HepG2 (cell line): ENCODE measurements around the gene APOL2. TPM values are rescaled to one million over a fixed set of nuclear protein-coding genes. Genes with fewer than 3 reads are reported as not detected.

ENCODE experiments used
- DPF2 ChIP-seq: sonication (generic); formaldehyde crosslinking; IDR thresholded peaks from 2 replicates; pipeline ENCODE4 v1.4.0; 2020; ENCODE audit warnings: mild to moderate bottlenecking, low read depth, missing genetic modification reagents, borderline replicate concordance
- EHMT2 ChIP-seq: fragments of 200-600 bp; sonication (generic); IDR thresholded peaks from 2 replicates; pipeline ENCODE4 v1.7.0; 2017; ENCODE audit warnings: antibody characterized with exemption, low read depth, low read length, borderline replicate concordance
- HOXA7 ChIP-seq: sonication (generic); formaldehyde crosslinking; IDR thresholded peaks from 2 replicates; pipeline ENCODE4 v1.8.1; 2022; ENCODE audit warnings: mild to moderate bottlenecking, missing genetic modification reagents, moderate library complexity
- JUND ChIP-seq: sonication (generic); formaldehyde crosslinking; IDR thresholded peaks from 2 replicates; pipeline ENCODE4 v1.8.0; 2022; ENCODE audit warnings: mild to moderate bottlenecking, missing genetic modification reagents
- KDM1A ChIP-seq: IDR thresholded peaks from 2 replicates; pipeline ENCODE4 v1.6.1; 2016; ENCODE audit warnings: missing compliant biosample characterization
- KLF11 ChIP-seq: IDR thresholded peaks from 2 replicates; pipeline ENCODE4 v1.6.1; 2016; ENCODE audit warnings: missing compliant biosample characterization
- PATZ1 ChIP-seq: sonication (generic); formaldehyde crosslinking; IDR thresholded peaks from 2 replicates; pipeline ENCODE4 v1.4.0; 2020; ENCODE audit warnings: missing genetic modification reagents
- PHF8 ChIP-seq: sonication (generic); formaldehyde crosslinking; IDR thresholded peaks from 2 replicates; pipeline ENCODE4 v1.5.0; 2020; ENCODE audit warnings: missing genetic modification reagents
- PITX1 ChIP-seq: sonication (generic); formaldehyde crosslinking; IDR thresholded peaks from 2 replicates; pipeline ENCODE4 v1.5.1; 2020; ENCODE audit warnings: mild to moderate bottlenecking, missing genetic modification reagents
- RAD21 ChIP-seq: fragments of 450-650 bp; formaldehyde crosslinking; IDR thresholded peaks from 2 replicates; pipeline ENCODE4 v1.5.0; 2020; ENCODE audit warnings: mild to moderate bottlenecking
- RBAK ChIP-seq: sonication (generic); formaldehyde crosslinking; IDR thresholded peaks from 2 replicates; pipeline ENCODE4 v1.5.1; 2020; ENCODE audit warnings: mild to moderate bottlenecking, missing genetic modification reagents
- RXRB ChIP-seq: IDR thresholded peaks from 2 replicates; pipeline ENCODE4 v1.6.1; 2016; ENCODE audit warnings: borderline replicate concordance, missing genetic modification reagents, missing compliant biosample characterization
- ZBTB2 ChIP-seq: sonication (generic); formaldehyde crosslinking; IDR thresholded peaks from 2 replicates; pipeline ENCODE4 v1.8.0; 2022; ENCODE audit warnings: low read depth, missing genetic modification reagents
- ZBTB4 ChIP-seq: sonication (generic); formaldehyde crosslinking; IDR thresholded peaks from 2 replicates; pipeline ENCODE4 v1.4.0; 2020; ENCODE audit warnings: missing genetic modification reagents, mild to moderate bottlenecking, borderline replicate concordance
- ZNF20 ChIP-seq: sonication (generic); formaldehyde crosslinking; IDR thresholded peaks from 2 replicates; pipeline ENCODE4 v1.4.0; 2020; ENCODE audit warnings: mild to moderate bottlenecking, moderate library complexity, missing genetic modification reagents
- ZNF619 ChIP-seq: sonication (generic); formaldehyde crosslinking; IDR thresholded peaks from 2 replicates; pipeline ENCODE4 v1.4.0; 2020; ENCODE audit warnings: mild to moderate bottlenecking, missing genetic modification reagents
- ZNF816 ChIP-seq: sonication (generic); formaldehyde crosslinking; IDR thresholded peaks from 2 replicates; pipeline ENCODE4 v1.8.0; 2022; ENCODE audit warnings: missing genetic modification reagents, mild to moderate bottlenecking, borderline replicate concordance
- ZSCAN20 ChIP-seq: sonication (generic); formaldehyde crosslinking; IDR thresholded peaks from 2 replicates; pipeline ENCODE4 v1.4.0; 2020; ENCODE audit warnings: missing genetic modification reagents, mild to moderate bottlenecking, borderline replicate concordance
- polyA plus RNA-seq, 8 experiments: library from polyadenylated mRNA; depleted of rRNA in 3 of 8; stranded (reverse) in 7 of 8; unstranded in 1 of 8; fragments of >200 nt; fragmentation: Illumina TruSeq in 4 of 8; extraction: Trizol in 4 of 8; gene quantifications; 2 replicates each; pipeline versions ENCODE4 v1.2.1 to v1.2.3, GENCODE V29; 2011 to 2016; ENCODE audit warnings: low read depth in 4 of 8, missing spikeins in 1 of 8, mixed read lengths in 1 of 8; ENCODE audit not compliant: insufficient read depth in 1 of 8
- total RNA-seq, 5 experiments: library from RNA; depleted of rRNA; stranded (reverse); fragments of >200 nt; fragmentation: Illumina TruSeq; extraction: Trizol; gene quantifications; 2 replicates each; pipeline ENCODE4 v1.2.3, GENCODE V29; 2016; ENCODE audit warnings: low read depth in 1 of 5
- TF ChIP-seq, protein P1 (sequence below): sonication (generic); formaldehyde crosslinking; IDR thresholded peaks from 2 replicates; pipeline ENCODE4 v1.8.0; 2023; ENCODE audit warnings: mild to moderate bottlenecking, missing genetic modification reagents
- TF ChIP-seq, protein P2 (sequence below): sonication (generic); formaldehyde crosslinking; IDR thresholded peaks from 2 replicates; pipeline ENCODE4 v1.4.0; 2020; ENCODE audit warnings: missing genetic modification reagents, mild to moderate bottlenecking, borderline replicate concordance

The APOL2 gene
- total and polyA plus RNA-seq, 2 of the 13 experiments (the other 11 are each of a cell fraction or from before 2014, with no cell fraction given): 28.7 to 51.2 TPM

- TF ChIP-seq PATZ1: peak; percentile 72
- TF ChIP-seq, protein P1, sequence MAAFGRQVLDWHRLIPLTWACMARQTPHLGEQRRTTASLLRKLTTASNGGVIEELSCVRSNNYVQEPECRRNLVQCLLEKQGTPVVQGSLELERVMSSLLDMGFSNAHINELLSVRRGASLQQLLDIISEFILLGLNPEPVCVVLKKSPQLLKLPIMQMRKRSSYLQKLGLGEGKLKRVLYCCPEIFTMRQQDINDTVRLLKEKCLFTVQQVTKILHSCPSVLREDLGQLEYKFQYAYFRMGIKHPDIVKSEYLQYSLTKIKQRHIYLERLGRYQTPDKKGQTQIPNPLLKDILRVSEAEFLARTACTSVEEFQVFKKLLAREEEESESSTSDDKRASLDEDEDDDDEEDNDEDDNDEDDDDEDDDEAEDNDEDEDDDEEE (CRISPR knock-in tag): no peak
- TF ChIP-seq PITX1: peak; percentile 40; the same call in 1 of the 2 replicates
- no peak for TF ChIP-seq KLF11 (CRISPR knock-in tag)
- TF ChIP-seq PHF8: no peak
- TF ChIP-seq ZSCAN20 (CRISPR knock-in tag): no peak
- peak; percentile 97 for TF ChIP-seq DPF2 (CRISPR knock-in tag)
- no peak for TF ChIP-seq ZBTB4 (CRISPR knock-in tag)
- TF ChIP-seq RAD21 (CRISPR knock-in tag): no peak
- TF ChIP-seq, protein P2, sequence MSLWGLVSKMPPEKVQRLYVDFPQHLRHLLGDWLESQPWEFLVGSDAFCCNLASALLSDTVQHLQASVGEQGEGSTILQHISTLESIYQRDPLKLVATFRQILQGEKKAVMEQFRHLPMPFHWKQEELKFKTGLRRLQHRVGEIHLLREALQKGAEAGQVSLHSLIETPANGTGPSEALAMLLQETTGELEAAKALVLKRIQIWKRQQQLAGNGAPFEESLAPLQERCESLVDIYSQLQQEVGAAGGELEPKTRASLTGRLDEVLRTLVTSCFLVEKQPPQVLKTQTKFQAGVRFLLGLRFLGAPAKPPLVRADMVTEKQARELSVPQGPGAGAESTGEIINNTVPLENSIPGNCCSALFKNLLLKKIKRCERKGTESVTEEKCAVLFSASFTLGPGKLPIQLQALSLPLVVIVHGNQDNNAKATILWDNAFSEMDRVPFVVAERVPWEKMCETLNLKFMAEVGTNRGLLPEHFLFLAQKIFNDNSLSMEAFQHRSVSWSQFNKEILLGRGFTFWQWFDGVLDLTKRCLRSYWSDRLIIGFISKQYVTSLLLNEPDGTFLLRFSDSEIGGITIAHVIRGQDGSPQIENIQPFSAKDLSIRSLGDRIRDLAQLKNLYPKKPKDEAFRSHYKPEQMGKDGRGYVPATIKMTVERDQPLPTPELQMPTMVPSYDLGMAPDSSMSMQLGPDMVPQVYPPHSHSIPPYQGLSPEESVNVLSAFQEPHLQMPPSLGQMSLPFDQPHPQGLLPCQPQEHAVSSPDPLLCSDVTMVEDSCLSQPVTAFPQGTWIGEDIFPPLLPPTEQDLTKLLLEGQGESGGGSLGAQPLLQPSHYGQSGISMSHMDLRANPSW: no peak
- peak; percentile 58; the same call in 1 of the 2 replicates for TF ChIP-seq ZNF816 (CRISPR knock-in tag)
- peak; percentile 81 for TF ChIP-seq RXRB
- no peak for TF ChIP-seq HOXA7 (CRISPR knock-in tag)
- TF ChIP-seq RBAK (CRISPR knock-in tag): no peak
- no peak for TF ChIP-seq JUND
- TF ChIP-seq ZNF20 (CRISPR knock-in tag): no peak
- no peak for TF ChIP-seq ZBTB2 (CRISPR knock-in tag)
- TF ChIP-seq ZNF619 (CRISPR knock-in tag): no peak
- TF ChIP-seq EHMT2: no peak
- no peak for TF ChIP-seq KDM1A (CRISPR knock-in tag)
These were observed 39.9 kb upstream of the APOL2 start (continued) for GRCh38 chr22:36279219-36279666.
